Adrenal gland (tissue), 12 donors: ENCODE measurements around the gene LRRK1. TPM values are rescaled to one million over a fixed set of nuclear protein-coding genes. Genes with fewer than 3 reads are reported as not detected.
A peak's percentile ranks its signal among the peaks of the same experiment; 100 is the strongest.

Source experiments
- DNase-seq, 7 donors: peaks; one replicate each; pipeline ENCODE4 v3.0.0-alpha.2; 2019 to 2020
- H3K27ac ChIP-seq, 5 donors: fragments of 200-600 bp; sonication (generic) in 4 of 5; 1 replicate in 3 of 5; 2 replicates in 2 of 5; pipeline versions ENCODE4 v1.5.1 to v1.8.0; 2016 to 2020; ENCODE audit warnings: mild to moderate bottlenecking in 1 of 5
- H3K27me3 ChIP-seq: fragments of 200-600 bp; 2 replicates; pipeline ENCODE4 v1.8.0; 2021
- H3K36me3 ChIP-seq, 2 donors: fragments of 200-600 bp; replicated peaks in 1 of 2; 1 replicate in 1 of 2; 2 replicates in 1 of 2; pipeline versions ENCODE4 v1.5.1 to v1.8.0; 2018 to 2022
- H3K4me1 ChIP-seq, 2 donors: fragments of 200-600 bp; replicated peaks in 1 of 2; 1 replicate in 1 of 2; 2 replicates in 1 of 2; pipeline versions ENCODE4 v1.5.1 to v1.8.0; 2018 to 2021
- H3K4me3 ChIP-seq, 4 donors: fragments of 200-600 bp; sonication (generic) in 3 of 4; one replicate each; pipeline ENCODE4 v1.5.1; 2016 to 2018
- H3K9me3 ChIP-seq, 3 donors: fragments of 200-600 bp; sonication (generic) in 1 of 3; replicated peaks in 1 of 3; 1 replicate in 2 of 3; 2 replicates in 1 of 3; pipeline versions ENCODE4 v1.5.1 to v1.8.0; 2016 to 2021
- POLR2A ChIP-seq, 2 donors: fragments of 450-650 bp; IDR thresholded peaks; one replicate each; pipeline ENCODE4 v1.6.1; 2017; ENCODE audit warnings: antibody characterized with exemption in 2 of 2, mild to moderate bottlenecking in 2 of 2, moderate library complexity in 1 of 2
- WGBS, 4 donors: extraction: QIAGEN DNeasy Blood & Tissue Kit in 2 of 4; methylation state at CpG; one replicate each; pipeline versions ENCODE4 v1.1.5 to v1.1.7; 2013 to 2017; 5-methylcytosine and 5-hydroxymethylcytosine counted together
- intact Hi-C, 2 donors: fragments of 100-400 bp; cut with DNase I; formaldehyde crosslinking; loops; one replicate each; pipeline versions ENCODE4 v1.14.1 to v1.15.0; 2022 to 2023
- polyA plus RNA-seq, 3 donors: library from polyadenylated mRNA; stranded (reverse); fragments of 200-250 nt in 2 of 3; fragments of 350-450 nt in 1 of 3; fragmentation: Illumina TruSeq in 1 of 3; extraction: RNeasy Lipid Tissue Mini Kit (QIAGEN cat#74804) in 1 of 3; gene quantifications; one replicate each; pipeline ENCODE4 v1.2.3, GENCODE V29; 2013 to 2014
- total RNA-seq, 9 donors: library from RNA; depleted of rRNA in 4 of 9; stranded (reverse); fragments of >200 nt in 4 of 9; fragments of 120-200 nt in 1 of 9; fragmentation: NEBNext Ultra II Directional in 1 of 9; extraction: Animal tissue kit (Norgen Biotek cat#: 25700) in 1 of 9; gene quantifications; one replicate each; pipeline versions ENCODE4 v1.1.0 to v1.2.4, GENCODE V29; 2013 to 2023
- TF ChIP-seq, protein P1 (sequence below), 6 experiments: fragments of 450-650 bp in 4 of 6; fragments of 200-600 bp in 2 of 6; sonication (generic) in 1 of 6; IDR thresholded peaks; 1 replicate in 5 of 6; 2 replicates in 1 of 6; pipeline versions ENCODE4 v1.5.1 to v1.8.0; 2016 to 2021; ENCODE audit warnings: antibody characterized with exemption in 6 of 6, mild to moderate bottlenecking in 2 of 6, moderate library complexity in 1 of 6
- donor health status: healthy with polysubstance abuse.
- donor health status: Bipolar disorder and iron deficiency.
- donor health status: DM: yes; HTN: yes; CAD: no.
- donor health status: DM: no; HTN: no; CAD: no.
- donor health status: DM: no; HTN: no; CAD: no.
- donor health status: DM: yes; HTN: yes; CAD: no.

The LRRK1 gene
- total and polyA plus RNA-seq, 12 donors: 0.44 to 13.1 (median 7.7) TPM

DNA sequence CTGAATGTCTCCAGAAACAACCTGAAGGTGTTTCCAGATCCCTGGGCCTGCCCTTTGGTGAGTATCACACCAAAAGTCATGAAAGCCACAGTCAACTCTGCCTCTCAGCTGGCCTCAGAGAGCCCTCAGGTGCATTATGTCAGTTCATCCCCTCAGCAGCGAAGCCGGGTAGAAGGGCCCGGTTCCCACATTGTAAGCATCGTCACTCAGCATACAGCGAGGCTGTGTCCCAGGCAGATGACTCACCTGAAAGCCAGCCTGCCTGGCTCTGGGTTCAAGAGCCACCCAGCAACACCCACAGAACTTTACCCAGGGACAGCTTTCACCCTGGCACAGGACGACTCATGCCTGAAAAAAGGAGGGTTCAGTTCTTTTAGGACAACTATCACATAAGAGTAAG lies 91.6 kb downstream of the LRRK1 start:
- intact Hi-C loops: no loop called here

DNA sequence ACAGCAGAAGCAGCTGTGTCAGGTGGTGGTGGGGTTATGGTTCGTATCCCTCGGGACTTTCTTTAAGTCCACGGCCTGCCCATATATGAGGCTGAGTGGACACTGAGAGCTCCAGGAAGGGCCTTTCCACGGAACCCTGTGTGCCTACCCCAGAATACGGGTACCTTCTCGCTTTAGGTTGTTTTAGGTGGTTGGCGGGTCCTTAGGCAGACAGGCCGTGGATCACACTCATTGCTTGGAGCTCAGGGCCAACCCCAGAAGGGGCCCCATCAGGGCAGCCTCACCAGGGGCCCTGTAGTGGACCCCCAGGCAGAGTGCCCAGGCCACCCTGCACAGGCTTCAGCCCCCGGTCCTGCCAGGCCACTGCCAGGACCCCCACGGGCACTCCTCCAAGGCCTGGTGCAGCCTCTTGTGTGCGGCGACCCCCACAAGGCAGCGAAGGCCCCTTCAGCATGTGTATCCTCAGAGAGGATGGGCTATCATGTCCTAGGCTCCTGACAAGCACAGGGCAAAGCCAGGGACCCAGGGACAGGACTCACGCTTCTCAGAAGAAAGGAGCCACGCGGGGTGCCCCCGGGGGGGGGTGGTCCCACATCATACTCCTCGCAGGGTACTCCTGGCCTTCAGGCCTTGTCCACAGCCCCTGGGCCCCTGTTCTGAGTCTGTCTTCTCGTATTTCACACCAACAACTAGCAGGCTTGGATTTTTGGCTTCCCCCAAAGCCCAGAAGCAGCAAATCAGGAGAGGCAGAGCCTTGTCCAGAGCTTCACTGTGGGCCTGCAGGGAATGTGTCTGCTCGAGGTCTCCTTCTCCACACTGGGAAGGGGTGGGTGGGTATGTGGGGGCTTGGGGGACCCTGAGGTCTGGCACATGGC lies 93.4 kb downstream of the LRRK1 start:
- no peak overlapping the region for H3K4me3 ChIP-seq
- TF ChIP-seq POLR2A (IDR thresholded peaks at IDR 0.05): no peak
- TF ChIP-seq, protein P1, sequence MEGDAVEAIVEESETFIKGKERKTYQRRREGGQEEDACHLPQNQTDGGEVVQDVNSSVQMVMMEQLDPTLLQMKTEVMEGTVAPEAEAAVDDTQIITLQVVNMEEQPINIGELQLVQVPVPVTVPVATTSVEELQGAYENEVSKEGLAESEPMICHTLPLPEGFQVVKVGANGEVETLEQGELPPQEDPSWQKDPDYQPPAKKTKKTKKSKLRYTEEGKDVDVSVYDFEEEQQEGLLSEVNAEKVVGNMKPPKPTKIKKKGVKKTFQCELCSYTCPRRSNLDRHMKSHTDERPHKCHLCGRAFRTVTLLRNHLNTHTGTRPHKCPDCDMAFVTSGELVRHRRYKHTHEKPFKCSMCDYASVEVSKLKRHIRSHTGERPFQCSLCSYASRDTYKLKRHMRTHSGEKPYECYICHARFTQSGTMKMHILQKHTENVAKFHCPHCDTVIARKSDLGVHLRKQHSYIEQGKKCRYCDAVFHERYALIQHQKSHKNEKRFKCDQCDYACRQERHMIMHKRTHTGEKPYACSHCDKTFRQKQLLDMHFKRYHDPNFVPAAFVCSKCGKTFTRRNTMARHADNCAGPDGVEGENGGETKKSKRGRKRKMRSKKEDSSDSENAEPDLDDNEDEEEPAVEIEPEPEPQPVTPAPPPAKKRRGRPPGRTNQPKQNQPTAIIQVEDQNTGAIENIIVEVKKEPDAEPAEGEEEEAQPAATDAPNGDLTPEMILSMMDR (IDR thresholded peaks at IDR 0.05): no peak
- intact Hi-C loops: no loop called here
- H3K27me3 ChIP-seq: peaks cover 5% of the 10 kb centered on the region
- H3K36me3 ChIP-seq: peaks cover 0 to 9% of the 10 kb centered on the region in 2 donors
- peaks cover 0 to 10% of the 10 kb centered on the region in 2 donors for H3K4me1 ChIP-seq
- WGBS, 4 donors: 75 to 88% (median 84%) methylated on average over 8 to 20 of the region's 20 CpGs
- H3K9me3 ChIP-seq: no peaks in the 10 kb centered on the region
- DNase-seq: peak in 1 of 7 donors; percentile 18
- H3K27ac ChIP-seq: no peak overlapping the region

More for the DNA sequence above, 91.6 kb downstream of the LRRK1 start:
- TF ChIP-seq POLR2A (IDR thresholded peaks at IDR 0.05): no peak
- TF ChIP-seq, protein P1 (IDR thresholded peaks at IDR 0.05): no peak
- Histone ChIP-seq H3K4me3 (no peak overlapping the region), H3K27me3 (peaks cover 5% of the 10 kb centered on the region), H3K9me3 (no peaks in the 10 kb centered on the region), H3K36me3 (peaks cover 0 to 9% of the 10 kb centered on the region in 2 donors), H3K27ac (no peak overlapping the region), H3K4me1 (peaks cover 0 to 10% of the 10 kb centered on the region in 2 donors)
- DNase-seq: peak in 1 of 7 donors; percentile 15
- 73 to 88% (median 83%) methylated on average over 1 to 6 of the region's 6 CpGs for WGBS, 4 donors

DNA sequence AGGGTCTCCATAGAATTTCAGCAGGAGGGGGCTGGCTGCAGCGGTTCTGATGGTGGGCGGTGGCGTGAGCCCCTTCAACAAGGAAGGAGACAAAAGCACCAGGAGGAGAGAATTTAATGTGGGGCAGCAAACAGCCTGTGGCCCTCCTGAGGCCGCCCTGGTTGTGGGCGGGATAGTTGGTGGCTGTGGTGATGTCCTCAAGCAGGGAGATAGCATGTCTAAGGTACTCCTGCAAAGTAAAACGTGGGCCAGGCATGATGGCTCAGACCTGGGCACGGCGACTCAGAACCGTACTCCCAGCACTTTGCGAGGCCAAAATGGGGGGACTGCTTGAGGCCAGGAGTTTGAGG lies 94.0 kb downstream of the LRRK1 start:
- intact Hi-C loops: no loop called here
- Histone ChIP-seq H3K27me3 (peaks cover 5% of the 10 kb centered on the region), H3K27ac (no peak overlapping the region), H3K36me3 (peaks cover 0 to 9% of the 10 kb centered on the region in 2 donors), H3K9me3 (no peaks in the 10 kb centered on the region), H3K4me1 (peaks cover 0 to 13% of the 10 kb centered on the region in 2 donors), H3K4me3 (no peak overlapping the region)
- peak in 2 of 7 donors; percentile 13 to 31 for DNase-seq
- TF ChIP-seq POLR2A (IDR thresholded peaks at IDR 0.05): no peak
- TF ChIP-seq, protein P1 (IDR thresholded peaks at IDR 0.05): no peak
- WGBS, 4 donors: 82 to 88% (median 84%) methylated on average over 9 to 10 of the region's 10 CpGs

DNA sequence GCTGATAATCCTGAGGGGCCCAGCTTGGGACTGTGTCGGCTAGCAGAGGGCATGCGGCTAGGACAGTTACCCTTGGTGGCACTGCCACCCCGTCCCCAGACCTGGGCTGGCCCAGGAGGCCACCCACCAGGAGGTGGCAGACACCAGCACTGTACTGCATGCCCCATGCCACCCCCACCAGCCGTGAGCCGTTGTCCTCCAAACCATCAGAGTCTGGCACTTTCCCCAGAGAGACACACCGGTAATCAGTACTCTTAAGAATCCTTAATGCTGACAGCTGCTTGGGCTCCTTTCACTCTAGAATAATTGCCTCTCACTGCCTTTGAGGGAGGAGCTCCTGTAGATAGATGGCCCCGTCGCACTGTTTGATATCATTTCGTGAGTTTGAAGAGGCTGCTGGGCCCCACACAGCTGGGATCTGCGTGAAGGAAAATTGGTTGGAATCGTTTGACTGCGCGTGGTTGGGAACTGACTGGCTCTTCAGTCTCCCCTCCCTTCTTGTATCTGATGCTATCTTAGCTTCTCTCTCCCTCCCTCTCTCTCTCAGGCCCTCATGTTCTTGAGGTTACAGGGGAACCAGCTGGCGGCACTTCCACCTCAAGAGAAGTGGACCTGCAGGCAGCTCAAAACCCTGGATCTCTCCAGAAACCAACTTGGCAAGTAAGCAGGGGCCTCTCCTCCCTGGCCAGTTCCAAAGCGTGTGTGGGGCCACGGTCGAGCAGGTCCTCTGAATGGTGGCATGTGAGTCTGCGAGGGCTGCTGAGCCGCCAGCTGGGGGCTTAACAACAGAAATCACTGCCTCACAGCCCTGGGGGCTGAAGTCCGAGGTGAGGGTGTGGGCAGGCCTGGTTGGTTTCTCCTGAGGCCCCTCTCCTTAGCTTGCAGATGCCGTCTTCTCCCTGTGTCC lies 94.9 kb downstream of the LRRK1 start:
- Histone ChIP-seq H3K36me3 (peaks cover 0 to 9% of the 10 kb centered on the region in 2 donors), H3K4me3 (no peak overlapping the region), H3K27ac (no peak overlapping the region), H3K9me3 (no peaks in the 10 kb centered on the region), H3K4me1 (peaks cover 0 to 16% of the 10 kb centered on the region in 2 donors), H3K27me3 (peaks cover 5% of the 10 kb centered on the region)
- peak in 2 of 7 donors; percentile 19 to 43 for DNase-seq
- no peak for TF ChIP-seq POLR2A (IDR thresholded peaks at IDR 0.05)
- TF ChIP-seq, protein P1 (IDR thresholded peaks at IDR 0.05): no peak
- 73 to 76% (median 74%) methylated on average over 9 to 21 of the region's 21 CpGs for WGBS, 4 donors
- intact Hi-C loops: loop anchor here in 1 of 2 donors (2.0 kb wide), 1 partner anchor 245 kb away; no protein-coding TSS in a partner anchor
